Esophagus muscularis mucosa (tissue), 4 donors: Measurements from ENCODE around the gene XAB2. TPM values are rescaled to one million over a fixed set of nuclear protein-coding genes. Genes with fewer than 3 reads are reported as not detected.

Experiments
- DNase-seq: peaks from one replicate; pipeline ENCODE4 v3.0.0-alpha.2; 2017; ENCODE audit errors: extremely low spot score
- H3K27ac ChIP-seq, 4 donors: fragments of 200-600 bp; sonication (generic); replicated peaks in 1 of 4; 1 replicate in 3 of 4; 2 replicates in 1 of 4; pipeline ENCODE4 v1.5.1; 2016 to 2019; ENCODE audit warnings: mild to moderate bottlenecking in 1 of 4
- H3K27me3 ChIP-seq, 4 donors: fragments of 200-600 bp; sonication (generic); one replicate each; pipeline versions ENCODE4 v1.5.1 to v1.6.0; 2016 to 2019
- H3K36me3 ChIP-seq, 4 donors: fragments of 200-600 bp; sonication (generic); one replicate each; pipeline ENCODE4 v1.5.1; 2016 to 2019
- H3K4me1 ChIP-seq, 4 donors: fragments of 200-600 bp; sonication (generic); one replicate each; pipeline ENCODE4 v1.5.1; 2016 to 2019
- H3K4me3 ChIP-seq, 4 donors: fragments of 200-600 bp; sonication (generic); 1 replicate in 2 of 4; 2 replicates in 2 of 4; pipeline ENCODE4 v1.5.1; 2016 to 2019; ENCODE audit warnings: mild to moderate bottlenecking in 4 of 4, moderate library complexity in 1 of 4
- H3K9me3 ChIP-seq, 4 donors: fragments of 200-600 bp; sonication (generic); 1 replicate in 3 of 4; 2 replicates in 1 of 4; pipeline ENCODE4 v1.5.1; 2016 to 2019
- EP300 ChIP-seq: sonication (generic); formaldehyde crosslinking; IDR thresholded peaks from one replicate; pipeline ENCODE4 v1.6.1; 2017; ENCODE audit warnings: antibody characterized with exemption
- POLR2A ChIP-seq: fragments of 450-650 bp; IDR thresholded peaks from one replicate; pipeline ENCODE4 v1.6.1; 2017; ENCODE audit warnings: antibody characterized with exemption, moderate library complexity, mild to moderate bottlenecking, low read depth
- POLR2AphosphoS5 ChIP-seq, 2 donors: sonication (generic); formaldehyde crosslinking; IDR thresholded peaks; one replicate each; pipeline ENCODE4 v1.6.1; 2017; ENCODE audit warnings: antibody characterized with exemption in 2 of 2
- WGBS: methylation state at CpG from one replicate; pipeline ENCODE4 v1.1.5; 2018; 5-methylcytosine and 5-hydroxymethylcytosine counted together
- intact Hi-C: fragments of 100-400 bp; cut with DNase I; formaldehyde crosslinking; loops from one replicate; pipeline ENCODE4 v1.15.1; 2023
- total RNA-seq, 4 donors: library from RNA; depleted of rRNA; stranded (reverse); fragments of >200 nt; gene quantifications; one replicate each; pipeline versions ENCODE4 v1.1.0 to v1.2.1, GENCODE V29; 2016
- TF ChIP-seq, protein P1 (sequence below), 3 experiments: fragments of 200-600 bp in 2 of 3; fragments of 450-650 bp in 1 of 3; sonication (generic) in 2 of 3; IDR thresholded peaks; one replicate each; pipeline ENCODE4 v1.5.1; 2017 to 2019; ENCODE audit warnings: antibody characterized with exemption in 3 of 3, mild to moderate bottlenecking in 2 of 3, moderate library complexity in 1 of 3

XAB2 gene
- total RNA-seq, 4 donors from 2014 or later: 32.0 to 56.2 (median 44.5) TPM

DNA sequence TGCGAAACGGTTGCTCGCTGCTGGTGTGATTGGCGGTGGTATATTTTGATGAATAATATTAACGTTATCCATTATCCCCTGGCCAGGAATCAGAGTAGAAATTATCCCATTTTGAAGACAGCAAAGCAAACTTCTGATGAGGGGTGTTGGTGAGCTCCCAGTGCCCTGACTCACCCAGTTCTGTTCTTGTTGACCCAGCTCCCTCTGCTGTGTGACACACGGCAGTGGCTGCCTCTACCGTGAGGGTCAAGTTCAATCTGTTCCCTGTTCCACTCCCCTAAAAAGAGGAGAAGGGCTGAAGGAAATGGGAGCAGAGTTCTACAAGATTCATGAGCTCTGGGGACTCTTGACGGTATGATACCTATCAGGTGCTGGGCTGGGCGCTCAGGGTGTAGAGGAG, 31.7 kb downstream of the XAB2 start:
- no peaks in the 10 kb centered on the region for H3K36me3 ChIP-seq
- H3K27me3 ChIP-seq: peaks cover 4 to 83% (median 16%) of the 10 kb centered on the region in 4 donors
- DNase-seq: no peak
- intact Hi-C loops: no loop called here
- peaks cover 0 to 17% (median 11%) of the 10 kb centered on the region in 4 donors for H3K4me1 ChIP-seq
- no peaks in the 10 kb centered on the region for H3K9me3 ChIP-seq
- no peak overlapping the region for H3K27ac ChIP-seq
- no peak overlapping the region for H3K4me3 ChIP-seq
- TF ChIP-seq POLR2A (no peak), POLR2AphosphoS5 (IDR thresholded peaks at IDR 0.05) (no peak), EP300 (no peak)
- TF ChIP-seq, protein P1, sequence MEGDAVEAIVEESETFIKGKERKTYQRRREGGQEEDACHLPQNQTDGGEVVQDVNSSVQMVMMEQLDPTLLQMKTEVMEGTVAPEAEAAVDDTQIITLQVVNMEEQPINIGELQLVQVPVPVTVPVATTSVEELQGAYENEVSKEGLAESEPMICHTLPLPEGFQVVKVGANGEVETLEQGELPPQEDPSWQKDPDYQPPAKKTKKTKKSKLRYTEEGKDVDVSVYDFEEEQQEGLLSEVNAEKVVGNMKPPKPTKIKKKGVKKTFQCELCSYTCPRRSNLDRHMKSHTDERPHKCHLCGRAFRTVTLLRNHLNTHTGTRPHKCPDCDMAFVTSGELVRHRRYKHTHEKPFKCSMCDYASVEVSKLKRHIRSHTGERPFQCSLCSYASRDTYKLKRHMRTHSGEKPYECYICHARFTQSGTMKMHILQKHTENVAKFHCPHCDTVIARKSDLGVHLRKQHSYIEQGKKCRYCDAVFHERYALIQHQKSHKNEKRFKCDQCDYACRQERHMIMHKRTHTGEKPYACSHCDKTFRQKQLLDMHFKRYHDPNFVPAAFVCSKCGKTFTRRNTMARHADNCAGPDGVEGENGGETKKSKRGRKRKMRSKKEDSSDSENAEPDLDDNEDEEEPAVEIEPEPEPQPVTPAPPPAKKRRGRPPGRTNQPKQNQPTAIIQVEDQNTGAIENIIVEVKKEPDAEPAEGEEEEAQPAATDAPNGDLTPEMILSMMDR (IDR thresholded peaks at IDR 0.05): no peak
- WGBS: 64% methylated on average over 9 of the region's 9 CpGs

DNA sequence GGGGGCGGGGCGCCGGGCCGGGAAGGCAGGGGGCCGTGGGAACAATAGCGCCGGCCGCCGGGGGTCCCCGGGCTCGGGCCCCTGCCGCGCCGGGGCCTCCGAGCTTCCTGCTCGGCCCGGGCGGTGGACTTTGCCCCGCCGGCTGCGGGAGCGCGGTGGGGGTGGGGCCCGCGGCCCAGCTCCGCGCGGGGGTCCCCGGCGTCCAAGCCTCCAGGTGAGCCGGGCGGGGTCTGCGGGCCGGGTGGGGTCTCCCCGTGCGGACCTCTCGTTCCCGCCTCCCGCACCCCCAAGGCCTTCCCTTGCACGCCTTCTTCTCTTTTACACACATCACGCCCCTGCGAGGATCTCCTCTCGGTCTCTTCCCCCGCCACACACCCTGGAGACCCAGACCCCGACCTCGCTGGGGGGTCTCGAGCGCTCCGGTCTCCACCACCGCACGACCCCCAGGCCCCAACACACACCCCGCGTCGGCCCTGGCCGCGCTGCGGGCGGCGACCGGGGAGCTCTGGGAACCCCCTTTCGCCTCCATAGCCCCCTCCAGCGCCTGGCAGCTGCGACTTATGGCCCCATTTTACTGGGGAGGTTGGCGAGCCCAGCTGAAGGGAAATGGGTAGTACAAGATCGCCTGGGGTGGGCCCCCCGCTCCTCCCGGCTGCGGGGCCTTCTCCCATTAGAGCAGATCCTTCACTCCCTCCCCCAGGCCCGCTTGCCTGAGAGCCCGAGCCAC, 33.0 kb downstream of the XAB2 start:
- peaks cover 4 to 82% (median 16%) of the 10 kb centered on the region in 4 donors for H3K27me3 ChIP-seq
- no peak overlapping the region for H3K27ac ChIP-seq
- peak overlapping the region; percentile 24 to 54 (median 36) for H3K4me3 ChIP-seq
- TF ChIP-seq POLR2AphosphoS5 (IDR thresholded peaks at IDR 0.05): no peak
- TF ChIP-seq POLR2A: no peak
- TF ChIP-seq, protein P1 (IDR thresholded peaks at IDR 0.05): no peak
- TF ChIP-seq EP300: no peak
- intact Hi-C loops: no loop called here
- H3K4me1 ChIP-seq: peaks cover 0 to 17% (median 11%) of the 10 kb centered on the region in 4 donors
- DNase-seq: no peak
- no peaks in the 10 kb centered on the region for H3K9me3 ChIP-seq
- H3K36me3 ChIP-seq: no peaks in the 10 kb centered on the region
- WGBS: 4% methylated on average over 18 of the region's 70 CpGs

DNA sequence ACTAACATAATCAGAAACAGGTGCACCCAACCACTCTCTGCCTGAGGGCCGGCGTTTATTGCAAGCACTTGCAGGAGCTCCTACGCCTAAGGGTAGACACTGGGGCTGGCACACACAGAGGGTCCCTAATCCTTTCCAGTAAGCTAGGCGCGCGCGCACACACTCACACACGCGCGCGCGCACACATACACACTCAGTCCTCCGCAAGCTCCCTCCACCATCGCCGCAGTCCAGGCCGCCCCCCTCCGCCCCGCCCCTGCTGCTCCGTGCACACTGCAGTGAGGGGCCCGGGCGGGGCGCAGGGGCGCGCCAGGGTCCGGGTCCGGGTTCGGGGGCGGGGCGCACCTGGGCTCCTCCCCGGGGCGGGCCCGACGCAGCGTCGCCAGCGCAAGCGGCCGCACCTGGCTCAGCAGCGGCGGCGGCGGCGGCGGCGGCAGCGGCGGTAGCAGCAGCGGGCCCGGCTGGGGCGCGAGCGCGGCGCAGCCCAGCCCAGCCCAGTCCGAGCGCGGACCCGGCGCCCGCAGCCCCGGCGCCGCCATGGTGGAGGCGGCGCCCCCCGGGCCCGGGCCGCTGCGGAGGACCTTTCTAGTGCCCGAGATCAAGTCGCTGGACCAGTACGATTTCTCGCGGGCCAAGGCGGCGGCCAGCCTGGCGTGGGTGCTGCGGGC, 33.7 kb downstream of the XAB2 start, which contains the start of gene CAMSAP3:
Gene CAMSAP3 (plus strand): TSS at position 398 of the 668 bp plus-strand sequence. CDS start 140 bp downstream, at position 538.
- no peak for DNase-seq
- Histone ChIP-seq H3K9me3 (no peaks in the 10 kb centered on the region), H3K36me3 (no peaks in the 10 kb centered on the region), H3K4me3 (peak within 1 kb of the TSS; percentile 24 to 54 (median 37)), H3K27ac (no peak within 1 kb of the TSS), H3K4me1 (peaks cover 0 to 17% (median 11%) of the 10 kb centered on the region in 4 donors), H3K27me3 (peaks cover 4 to 85% (median 16%) of the 10 kb centered on the region in 4 donors)
- TF ChIP-seq EP300 (no peak), POLR2A (no peak), POLR2AphosphoS5 (IDR thresholded peaks at IDR 0.05) (no peak)
- TF ChIP-seq, protein P1 (IDR thresholded peaks at IDR 0.05): no peak
- 2% methylated on average over 24 of the region's 78 CpGs for WGBS
- intact Hi-C loops: no loop called here

DNA sequence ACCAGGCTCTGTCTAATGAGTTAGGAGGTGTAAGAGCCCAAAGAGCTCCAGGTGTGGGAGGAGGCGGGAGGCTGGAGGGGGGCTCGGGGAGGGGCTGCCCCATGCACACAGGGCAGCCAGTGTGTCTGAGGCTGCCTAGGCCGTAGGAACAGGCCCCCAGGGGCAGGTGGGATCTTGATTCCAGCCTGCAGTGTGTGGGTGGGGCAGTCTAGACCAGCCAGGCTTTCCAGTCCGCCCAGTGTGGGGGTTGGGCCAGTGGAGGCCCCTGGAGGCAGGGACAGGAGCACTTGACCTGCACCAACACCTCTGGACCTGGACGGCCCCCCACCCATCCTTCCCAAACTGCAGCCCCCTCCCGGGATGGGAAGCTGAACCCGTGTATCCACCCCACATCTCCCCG, 39.1 kb downstream of the XAB2 start:
- intact Hi-C loops: no loop called here
- no peak for DNase-seq
- no peaks in the 10 kb centered on the region for H3K36me3 ChIP-seq
- no peaks in the 10 kb centered on the region for H3K9me3 ChIP-seq
- TF ChIP-seq EP300 (no peak), POLR2A (no peak), POLR2AphosphoS5 (IDR thresholded peaks at IDR 0.05) (no peak)
- TF ChIP-seq, protein P1 (IDR thresholded peaks at IDR 0.05): no peak
- H3K4me3 ChIP-seq: no peak overlapping the region
- H3K27me3 ChIP-seq: peaks cover 0 to 49% (median 2%) of the 10 kb centered on the region in 4 donors
- 71% methylated on average over 3 of the region's 8 CpGs for WGBS
- H3K4me1 ChIP-seq: peaks cover 0 to under 1% (median under 1%) of the 10 kb centered on the region in 4 donors
- H3K27ac ChIP-seq: no peak overlapping the region
